ENCODE results near the gene ANKRD39.

The ANKRD39 gene

DNA sequence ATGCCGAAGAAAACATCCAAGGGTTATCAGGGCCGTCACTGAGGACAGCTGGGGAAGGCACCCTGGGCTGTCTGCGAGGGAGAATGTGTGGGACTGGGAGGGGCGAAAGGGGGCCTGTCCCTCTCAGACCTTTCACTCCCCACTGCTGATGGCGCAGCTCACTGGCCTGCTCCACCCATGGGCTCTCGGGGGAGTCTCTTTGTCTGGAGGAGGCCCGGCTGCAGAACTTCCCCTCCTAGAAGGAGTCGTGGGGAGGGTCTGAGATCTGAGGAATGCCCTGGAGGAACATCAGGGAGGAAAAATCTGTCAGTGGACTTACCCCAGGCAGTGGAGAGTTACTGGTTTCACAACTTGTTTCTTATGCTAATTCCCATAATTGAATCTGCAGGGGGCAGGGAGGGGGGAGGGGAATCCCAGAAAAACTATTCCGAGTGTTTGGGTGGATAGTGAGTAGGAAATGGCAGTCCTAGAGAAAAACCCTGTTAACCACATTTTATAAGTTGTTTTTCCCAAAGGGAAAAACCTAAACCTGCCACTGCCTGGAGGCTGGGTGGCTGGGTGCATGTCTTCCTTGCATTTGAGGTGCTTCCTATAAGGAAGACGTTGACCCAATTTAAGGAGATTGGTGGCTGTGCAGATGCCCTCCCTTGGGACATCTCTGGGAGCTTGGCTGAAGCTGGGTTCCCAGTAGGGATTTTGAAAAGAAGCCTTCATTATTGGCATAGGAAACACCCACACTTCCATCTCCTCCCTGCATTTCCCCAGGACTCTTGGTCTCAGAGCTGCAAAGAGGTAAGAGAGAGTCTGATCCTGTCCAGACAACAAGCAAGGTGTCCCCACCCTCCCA, 23.8 kb upstream of the ANKRD39 start:
- TF ChIP-seq, protein P1, sequence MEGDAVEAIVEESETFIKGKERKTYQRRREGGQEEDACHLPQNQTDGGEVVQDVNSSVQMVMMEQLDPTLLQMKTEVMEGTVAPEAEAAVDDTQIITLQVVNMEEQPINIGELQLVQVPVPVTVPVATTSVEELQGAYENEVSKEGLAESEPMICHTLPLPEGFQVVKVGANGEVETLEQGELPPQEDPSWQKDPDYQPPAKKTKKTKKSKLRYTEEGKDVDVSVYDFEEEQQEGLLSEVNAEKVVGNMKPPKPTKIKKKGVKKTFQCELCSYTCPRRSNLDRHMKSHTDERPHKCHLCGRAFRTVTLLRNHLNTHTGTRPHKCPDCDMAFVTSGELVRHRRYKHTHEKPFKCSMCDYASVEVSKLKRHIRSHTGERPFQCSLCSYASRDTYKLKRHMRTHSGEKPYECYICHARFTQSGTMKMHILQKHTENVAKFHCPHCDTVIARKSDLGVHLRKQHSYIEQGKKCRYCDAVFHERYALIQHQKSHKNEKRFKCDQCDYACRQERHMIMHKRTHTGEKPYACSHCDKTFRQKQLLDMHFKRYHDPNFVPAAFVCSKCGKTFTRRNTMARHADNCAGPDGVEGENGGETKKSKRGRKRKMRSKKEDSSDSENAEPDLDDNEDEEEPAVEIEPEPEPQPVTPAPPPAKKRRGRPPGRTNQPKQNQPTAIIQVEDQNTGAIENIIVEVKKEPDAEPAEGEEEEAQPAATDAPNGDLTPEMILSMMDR (IDR thresholded peaks at IDR 0.05; ENCODE audit: borderline replicate concordance, insufficient read depth, low read depth, low read length), result no peak
- H3K4me3 ChIP-seq (ENCODE audit: low read depth, low read length), result no peak overlapping the region

- H3K4me3 ChIP-seq (ENCODE audit: low read depth, low read length), result no peak overlapping the region
- TF ChIP-seq, protein P1 (IDR thresholded peaks at IDR 0.05; ENCODE audit: borderline replicate concordance, insufficient read depth, low read depth, low read length), result no peak
Observed at GRCh38 chr2:96880891-96881273, 23.1 kb upstream of the ANKRD39 start.

DNA sequence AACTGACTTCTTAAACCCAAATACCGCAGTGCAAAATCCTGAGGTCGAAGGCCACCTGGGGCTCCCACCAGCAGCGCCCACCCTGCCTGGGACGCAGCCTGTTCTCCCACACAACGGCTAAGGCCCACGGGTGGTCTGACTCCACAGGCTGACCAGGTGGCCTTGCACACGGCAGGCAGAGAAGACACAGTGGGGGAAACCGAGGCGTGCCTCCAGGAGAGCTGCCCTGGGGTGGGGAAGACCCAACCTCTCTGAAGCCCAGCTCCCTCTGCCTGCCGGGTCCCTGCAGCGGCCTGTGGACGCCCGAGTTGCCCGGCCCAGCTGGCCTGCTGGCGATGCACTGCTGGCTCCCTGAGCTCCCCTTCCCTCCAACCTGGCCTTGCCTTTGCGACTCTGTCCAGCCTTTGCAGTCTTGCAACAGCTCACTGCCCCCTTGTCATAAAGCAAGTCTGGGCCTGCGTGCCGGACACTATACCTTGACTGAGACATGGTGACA, 21.8 kb upstream of the ANKRD39 start:
- TF ChIP-seq, protein P1 (IDR thresholded peaks at IDR 0.05; ENCODE audit: borderline replicate concordance, insufficient read depth, low read depth, low read length), result no peak
- H3K4me3 ChIP-seq (ENCODE audit: low read depth, low read length), result no peak overlapping the region

GRCh38 chr2:96878796-96879544, 21.2 kb upstream of the ANKRD39 start:
- TF ChIP-seq, protein P1 (IDR thresholded peaks at IDR 0.05; ENCODE audit: borderline replicate concordance, insufficient read depth, low read depth, low read length), result no peak
- no peak overlapping the region for H3K4me3 ChIP-seq (ENCODE audit: low read depth, low read length)

GRCh38 chr2:96878171-96878570, 20.4 kb upstream of the ANKRD39 start:
- no peak overlapping the region for H3K4me3 ChIP-seq (ENCODE audit: low read depth, low read length)
- TF ChIP-seq, protein P1 (IDR thresholded peaks at IDR 0.05; ENCODE audit: borderline replicate concordance, insufficient read depth, low read depth, low read length), result no peak

GRCh38 chr2:96877631-96878092, 19.8 kb upstream of the ANKRD39 start:
- TF ChIP-seq, protein P1 (IDR thresholded peaks at IDR 0.05; ENCODE audit: borderline replicate concordance, insufficient read depth, low read depth, low read length), result no peak
- H3K4me3 ChIP-seq (ENCODE audit: low read depth, low read length), result no peak overlapping the region

Data from GM12875 (cell line).